Esophagus (tissue), 2 donors: ENCODE measurements around the gene PPL. TPM values are rescaled to one million over a fixed set of nuclear protein-coding genes. Genes with fewer than 3 reads are reported as not detected.

Source experiments
- polyA plus RNA-seq, 2 donors: library from polyadenylated mRNA; stranded (reverse); fragments of 200-250 nt; gene quantifications; one replicate each; pipeline ENCODE4 v1.2.3, GENCODE V29; 2013
- donor health status: healthy with polysubstance abuse.
- donor health status: Bipolar disorder and iron deficiency.

The PPL gene
- polyA plus RNA-seq, 2 donors: 561 to 739 TPM

Other genes with a start within 250 kb of the PPL start
- gene NUDT16L1, start 243.6 kb downstream of the PPL start, polyA plus RNA-seq: 10 to 100 TPM; 18.5 to 29.3 TPM
- gene ANKS3, start 202.9 kb downstream of the PPL start, polyA plus RNA-seq: 10 to 100 TPM in 1 of 2 donors, 1 to 10 TPM in 1; 9.3 to 26.8 TPM
- gene DNAAF8, start 202.6 kb downstream of the PPL start, polyA plus RNA-seq: under 1 TPM; 0.39 to 0.81 TPM
- 1 to 10 TPM; 4.4 to 8.9 TPM for gene ZNF500, start 170.0 kb downstream of the PPL start, polyA plus RNA-seq
- gene SEPTIN12, start 148.8 kb downstream of the PPL start, polyA plus RNA-seq: under 1 TPM in 1 of 2 donors, not detected in 1; 0.07 TPM
- gene SMIM22, start 141.8 kb downstream of the PPL start, polyA plus RNA-seq: 10 to 100 TPM; 20.1 to 28.6 TPM
- gene ROGDI, start 134.5 kb downstream of the PPL start, polyA plus RNA-seq: 10 to 100 TPM; 28.7 to 49.5 TPM
- gene GLYR1, start 89.9 kb downstream of the PPL start, polyA plus RNA-seq: 10 to 100 TPM; 34.3 to 35.6 TPM
- gene UBN1, start 89.7 kb downstream of the PPL start, polyA plus RNA-seq: 1 to 10 TPM; 5.1 to 7.7 TPM
- under 1 TPM; 0.19 to 0.49 TPM for gene SEC14L5, start 21.2 kb upstream of the PPL start, polyA plus RNA-seq
- 1 to 10 TPM; 5.5 to 9.6 TPM for gene NAGPA, start 96.8 kb upstream of the PPL start, polyA plus RNA-seq
- gene C16orf89, start 128.8 kb upstream of the PPL start, polyA plus RNA-seq: under 1 TPM; 0.26 to 0.88 TPM
- 10 to 100 TPM in 1 of 2 donors, 1 to 10 TPM in 1; 7.6 to 12.5 TPM for gene ALG1, start 134.7 kb upstream of the PPL start, polyA plus RNA-seq
- 1 to 10 TPM; 4.4 to 8.4 TPM for gene EEF2KMT, start 160.6 kb upstream of the PPL start, polyA plus RNA-seq